K562 (cell line): ENCODE measurements around the gene CMTM1.
"Not testable (repeated sequence)": the region's sequence is repeated elsewhere in the genome, so short reads cannot be mapped to it uniquely, and the experiment has no call there.

ENCODE experiments used
- BHLHE40 ChIP-seq: IDR thresholded peaks from 2 replicates; pipeline ENCODE4 v1.6.1; 2011; ENCODE audit warnings: low read length, improper control_type of control experiment
- BRCA1 ChIP-seq, 2 experiments: fragments of 450-650 bp in 1 of 2; sonication (generic) in 1 of 2; formaldehyde crosslinking in 1 of 2; IDR thresholded peaks; 2 replicates each; pipeline versions ENCODE4 v1.5.0 to v1.6.1; 2017 to 2020; ENCODE audit warnings: mild to moderate bottlenecking in 1 of 2, missing genetic modification reagents in 1 of 2
- EZH2 ChIP-seq: IDR thresholded peaks from 2 replicates; pipeline ENCODE4 v1.6.1; 2012; ENCODE audit warnings: low read depth, mild to moderate bottlenecking, inconsistent platforms, low read length, borderline replicate concordance
- FOXJ3 ChIP-seq: sonication (generic); formaldehyde crosslinking; IDR thresholded peaks from 2 replicates; pipeline ENCODE4 v1.4.0; 2020; ENCODE audit warnings: mild to moderate bottlenecking, missing genetic modification reagents
- MEF2A ChIP-seq: IDR thresholded peaks from 2 replicates; pipeline ENCODE4 v1.6.1; 2011; ENCODE audit warnings: low read depth, mild to moderate bottlenecking, low read length, moderate library complexity; ENCODE audit not compliant: control insufficient read depth
- MYC ChIP-seq, 2 experiments: fragments of 250-450 bp in 1 of 2; sonication (Bioruptor Pico) in 1 of 2; IDR thresholded peaks; 2 replicates each; pipeline versions ENCODE4 v1.5.1 to v1.6.1; 2012 to 2021; ENCODE audit warnings: low read depth in 2 of 2, borderline replicate concordance in 1 of 2, improper control_type of control experiment in 1 of 2, low read length in 1 of 2, mild to moderate bottlenecking in 1 of 2, moderate library complexity in 1 of 2
- RFX5 ChIP-seq: IDR thresholded peaks from 2 replicates; pipeline ENCODE4 v1.6.1; 2011; ENCODE audit warnings: low read depth, mild to moderate bottlenecking, improper control_type of control experiment, low read length
- SIRT6 ChIP-seq: IDR thresholded peaks from one replicate; pipeline ENCODE4 v1.6.1; 2012; ENCODE audit warnings: low read depth, mild to moderate bottlenecking, control low read depth, inconsistent platforms, low read length, moderate library complexity
- TGIF2 ChIP-seq: sonication (generic); formaldehyde crosslinking; IDR thresholded peaks from 2 replicates; pipeline ENCODE4 v1.8.1; 2022; ENCODE audit warnings: mild to moderate bottlenecking, missing genetic modification reagents, moderate library complexity
- ZBTB8A ChIP-seq: fragments of 450-650 bp; IDR thresholded peaks from 2 replicates; pipeline ENCODE4 v1.6.1; 2018; ENCODE audit warnings: mild to moderate bottlenecking, moderate library complexity; ENCODE audit not compliant: partially characterized antibody
- ZFP36 ChIP-seq: fragments of 150-350 bp; IDR thresholded peaks from 2 replicates; pipeline ENCODE4 v1.6.1; 2018; ENCODE audit warnings: low read length, low read depth; ENCODE audit not compliant: partially characterized antibody
- TF ChIP-seq, protein P1 (sequence below): fragments of 250-450 bp; sonication (Bioruptor Pico); IDR thresholded peaks from 2 replicates; pipeline ENCODE4 v1.5.0; 2020; ENCODE audit warnings: mild to moderate bottlenecking, borderline replicate concordance
- TF ChIP-seq, protein P2 (sequence below): sonication (generic); formaldehyde crosslinking; IDR thresholded peaks from 2 replicates; pipeline ENCODE4 v1.8.0; 2022; ENCODE audit warnings: missing genetic modification reagents, mild to moderate bottlenecking, borderline replicate concordance
- TF ChIP-seq, protein P3 (sequence below): fragments of 450-650 bp; formaldehyde crosslinking; IDR thresholded peaks from 2 replicates; pipeline ENCODE4 v1.4.0; 2022; ENCODE audit warnings: missing genetic modification characterization

DNA sequence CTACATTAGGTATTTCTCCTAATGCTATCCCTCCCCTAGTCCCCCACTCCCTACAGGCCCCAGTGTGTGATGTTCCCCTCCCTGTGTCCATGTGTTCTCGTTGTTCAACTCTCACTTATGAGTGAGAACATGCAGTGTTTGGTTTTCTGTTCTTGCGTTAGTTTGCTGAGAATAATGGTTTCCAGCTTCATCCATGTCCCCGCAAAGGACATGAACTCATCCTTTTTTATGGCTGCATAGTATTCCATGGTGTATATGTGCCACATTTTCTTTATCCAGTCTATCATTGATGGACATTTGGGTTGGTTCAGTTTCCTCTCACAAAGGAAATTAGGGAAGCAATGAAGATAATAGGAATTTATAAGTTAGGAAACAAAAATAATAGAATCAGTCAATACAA, 1.0 kb downstream of the CMTM1 start:
- not testable (repeated sequence) for TF ChIP-seq SIRT6; FOXJ3 (CRISPR knock-in tag); MEF2A; MYC (IDR thresholded peaks at IDR 0.05; ENCODE audit: low read depth, low read length); MYC (CRISPR knock-in tag; IDR thresholded peaks at IDR 0.05; ENCODE audit: borderline replicate concordance, low read depth); BHLHE40; BRCA1 (IDR thresholded peaks at IDR 0.05); BRCA1 (CRISPR knock-in tag; IDR thresholded peaks at IDR 0.05); EZH2; TGIF2 (CRISPR knock-in tag); ZFP36; ZBTB8A; RFX5
- TF ChIP-seq, protein P1, sequence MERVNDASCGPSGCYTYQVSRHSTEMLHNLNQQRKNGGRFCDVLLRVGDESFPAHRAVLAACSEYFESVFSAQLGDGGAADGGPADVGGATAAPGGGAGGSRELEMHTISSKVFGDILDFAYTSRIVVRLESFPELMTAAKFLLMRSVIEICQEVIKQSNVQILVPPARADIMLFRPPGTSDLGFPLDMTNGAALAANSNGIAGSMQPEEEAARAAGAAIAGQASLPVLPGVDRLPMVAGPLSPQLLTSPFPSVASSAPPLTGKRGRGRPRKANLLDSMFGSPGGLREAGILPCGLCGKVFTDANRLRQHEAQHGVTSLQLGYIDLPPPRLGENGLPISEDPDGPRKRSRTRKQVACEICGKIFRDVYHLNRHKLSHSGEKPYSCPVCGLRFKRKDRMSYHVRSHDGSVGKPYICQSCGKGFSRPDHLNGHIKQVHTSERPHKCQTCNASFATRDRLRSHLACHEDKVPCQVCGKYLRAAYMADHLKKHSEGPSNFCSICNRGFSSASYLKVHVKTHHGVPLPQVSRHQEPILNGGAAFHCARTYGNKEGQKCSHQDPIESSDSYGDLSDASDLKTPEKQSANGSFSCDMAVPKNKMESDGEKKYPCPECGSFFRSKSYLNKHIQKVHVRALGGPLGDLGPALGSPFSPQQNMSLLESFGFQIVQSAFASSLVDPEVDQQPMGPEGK (CRISPR knock-in tag), result not testable (repeated sequence)
- TF ChIP-seq, protein P2, sequence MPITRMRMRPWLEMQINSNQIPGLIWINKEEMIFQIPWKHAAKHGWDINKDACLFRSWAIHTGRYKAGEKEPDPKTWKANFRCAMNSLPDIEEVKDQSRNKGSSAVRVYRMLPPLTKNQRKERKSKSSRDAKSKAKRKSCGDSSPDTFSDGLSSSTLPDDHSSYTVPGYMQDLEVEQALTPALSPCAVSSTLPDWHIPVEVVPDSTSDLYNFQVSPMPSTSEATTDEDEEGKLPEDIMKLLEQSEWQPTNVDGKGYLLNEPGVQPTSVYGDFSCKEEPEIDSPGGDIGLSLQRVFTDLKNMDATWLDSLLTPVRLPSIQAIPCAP (CRISPR knock-in tag), result not testable (repeated sequence)
- TF ChIP-seq, protein P3, sequence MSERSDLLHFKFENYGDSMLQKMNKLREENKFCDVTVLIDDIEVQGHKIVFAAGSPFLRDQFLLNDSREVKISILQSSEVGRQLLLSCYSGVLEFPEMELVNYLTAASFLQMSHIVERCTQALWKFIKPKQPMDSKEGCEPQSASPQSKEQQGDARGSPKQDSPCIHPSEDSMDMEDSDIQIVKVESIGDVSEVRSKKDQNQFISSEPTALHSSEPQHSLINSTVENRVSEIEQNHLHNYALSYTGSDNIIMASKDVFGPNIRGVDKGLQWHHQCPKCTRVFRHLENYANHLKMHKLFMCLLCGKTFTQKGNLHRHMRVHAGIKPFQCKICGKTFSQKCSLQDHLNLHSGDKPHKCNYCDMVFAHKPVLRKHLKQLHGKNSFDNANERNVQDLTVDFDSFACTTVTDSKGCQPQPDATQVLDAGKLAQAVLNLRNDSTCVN (CRISPR knock-in tag), result not testable (repeated sequence)
